Upper lobe of left lung (tissue), 4 donors: ENCODE data around the gene SEC16A.

Experiments
- POLR2A ChIP-seq, 4 donors: fragments of 450-650 bp; IDR thresholded peaks; one replicate each; pipeline ENCODE4 v1.5.1; 2016 to 2017; ENCODE audit warnings: antibody characterized with exemption in 4 of 4, mild to moderate bottlenecking in 2 of 4
- POLR2AphosphoS5 ChIP-seq, 2 donors: sonication (generic); formaldehyde crosslinking; IDR thresholded peaks; one replicate each; pipeline ENCODE4 v1.5.1; 2017; ENCODE audit warnings: antibody characterized with exemption in 2 of 2
- TF ChIP-seq, protein P1 (sequence below), 6 experiments: fragments of 450-650 bp in 4 of 6; fragments of 200-600 bp in 2 of 6; sonication (generic) in 2 of 6; IDR thresholded peaks; one replicate each; pipeline ENCODE4 v1.5.1; 2016 to 2019; ENCODE audit warnings: antibody characterized with exemption in 6 of 6

DNA sequence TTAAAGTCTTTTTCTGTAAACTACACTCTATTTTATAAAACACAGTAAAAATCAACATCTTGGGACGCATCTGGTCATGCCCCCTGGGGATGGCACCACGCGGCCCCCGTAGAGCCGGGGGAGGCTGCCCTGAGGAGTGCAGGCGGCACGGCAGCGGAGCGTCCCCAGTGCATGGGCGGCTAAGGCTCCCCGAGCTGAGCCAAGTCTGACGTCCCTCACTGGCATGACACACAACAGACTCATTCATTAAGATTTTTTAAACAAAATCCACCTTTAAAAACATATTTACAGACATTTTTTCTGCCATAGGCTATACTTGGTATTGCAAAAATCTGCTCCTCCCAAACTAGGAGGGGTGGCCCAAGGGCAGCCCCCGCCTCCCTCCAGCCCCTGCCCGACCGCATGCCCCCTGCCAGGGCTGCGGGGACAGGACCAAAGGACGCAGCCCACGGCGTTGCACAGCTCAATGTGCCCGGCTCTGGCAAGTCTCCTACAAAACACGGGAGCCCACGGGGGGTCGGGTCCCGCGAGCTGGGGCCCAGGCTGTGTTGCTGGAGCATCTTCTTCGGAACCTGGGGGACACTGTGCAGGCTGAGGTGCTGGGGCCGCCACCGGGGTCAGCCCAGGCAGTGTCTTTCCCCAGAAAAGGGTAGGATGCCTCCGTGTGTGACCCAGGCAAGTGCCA lies 11.8 kb upstream of the SEC16A start:
- TF ChIP-seq, protein P1, sequence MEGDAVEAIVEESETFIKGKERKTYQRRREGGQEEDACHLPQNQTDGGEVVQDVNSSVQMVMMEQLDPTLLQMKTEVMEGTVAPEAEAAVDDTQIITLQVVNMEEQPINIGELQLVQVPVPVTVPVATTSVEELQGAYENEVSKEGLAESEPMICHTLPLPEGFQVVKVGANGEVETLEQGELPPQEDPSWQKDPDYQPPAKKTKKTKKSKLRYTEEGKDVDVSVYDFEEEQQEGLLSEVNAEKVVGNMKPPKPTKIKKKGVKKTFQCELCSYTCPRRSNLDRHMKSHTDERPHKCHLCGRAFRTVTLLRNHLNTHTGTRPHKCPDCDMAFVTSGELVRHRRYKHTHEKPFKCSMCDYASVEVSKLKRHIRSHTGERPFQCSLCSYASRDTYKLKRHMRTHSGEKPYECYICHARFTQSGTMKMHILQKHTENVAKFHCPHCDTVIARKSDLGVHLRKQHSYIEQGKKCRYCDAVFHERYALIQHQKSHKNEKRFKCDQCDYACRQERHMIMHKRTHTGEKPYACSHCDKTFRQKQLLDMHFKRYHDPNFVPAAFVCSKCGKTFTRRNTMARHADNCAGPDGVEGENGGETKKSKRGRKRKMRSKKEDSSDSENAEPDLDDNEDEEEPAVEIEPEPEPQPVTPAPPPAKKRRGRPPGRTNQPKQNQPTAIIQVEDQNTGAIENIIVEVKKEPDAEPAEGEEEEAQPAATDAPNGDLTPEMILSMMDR (IDR thresholded peaks at IDR 0.05), result no peak
- TF ChIP-seq POLR2AphosphoS5 (IDR thresholded peaks at IDR 0.05) (no peak), POLR2A (IDR thresholded peaks at IDR 0.05) (no peak)
